OCI-M1 (cell line): Measurements from ENCODE around the gene ULK4.
"Not testable (repeated sequence)": the region's sequence is repeated elsewhere in the genome, so short reads cannot be mapped to it uniquely, and the experiment has no call there.

Source experiments
- DNase-seq: peaks from one replicate; lab custom pipeline; 2025; lab: John Stamatoyannopoulos, UW

Gene ULK4

DNA sequence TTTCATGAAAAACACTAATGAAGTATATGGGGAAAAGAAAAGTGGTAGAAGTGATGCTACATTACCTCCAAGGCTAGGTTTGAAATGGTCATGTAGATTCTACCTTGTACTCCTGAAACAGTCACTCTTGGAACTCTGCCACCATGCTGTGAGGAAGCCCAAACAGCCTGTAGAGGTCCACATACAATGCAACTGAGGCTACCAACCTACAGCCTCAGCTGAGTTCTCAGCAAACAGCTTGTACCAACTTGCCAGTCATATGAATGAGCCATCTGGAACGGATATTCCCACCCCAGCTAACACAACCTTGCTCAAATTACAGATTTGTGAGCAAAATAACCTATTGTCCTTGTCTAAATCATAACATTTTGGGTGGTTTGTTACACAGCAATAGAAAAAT is 193.5 kb downstream of the ULK4 start:
- no peak for DNase-seq

DNA sequence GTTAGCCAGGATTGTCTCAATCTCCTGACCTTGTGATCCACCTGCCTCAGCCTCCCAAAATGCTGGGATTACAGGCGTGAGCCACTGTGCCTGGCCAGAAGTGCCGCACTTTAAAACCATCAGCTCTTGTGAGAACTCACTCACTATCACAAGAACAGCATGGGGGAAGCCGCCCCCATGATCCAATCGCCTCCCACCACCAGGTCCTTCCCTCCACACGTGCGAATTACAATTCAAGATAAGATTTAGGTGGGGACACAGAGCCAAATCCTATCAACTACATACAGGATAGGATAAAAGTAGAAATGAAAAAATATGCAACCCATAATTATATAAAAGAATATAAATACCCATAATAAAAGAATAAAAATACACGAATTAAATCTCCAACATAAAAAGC is 199.0 kb downstream of the ULK4 start:
- not testable (repeated sequence) for DNase-seq

DNA sequence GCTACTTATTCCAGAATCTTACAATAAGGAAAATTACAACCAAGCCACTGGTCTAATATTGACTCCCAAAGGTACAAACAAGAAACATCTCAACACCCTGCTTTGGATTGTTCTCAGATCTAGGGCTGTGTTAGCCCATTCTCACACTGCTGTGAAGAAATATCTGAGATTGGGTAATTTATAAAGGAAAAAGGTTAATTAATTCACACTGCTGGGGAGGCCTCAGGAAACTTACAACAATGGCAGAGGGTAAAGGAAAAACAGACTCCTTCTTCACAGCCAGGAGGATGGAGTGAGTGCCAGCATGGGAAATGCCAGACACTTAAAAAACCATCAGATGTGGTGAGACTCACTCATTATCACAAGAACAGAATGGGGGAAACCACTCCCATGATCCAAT is 208.3 kb downstream of the ULK4 start:
- no peak for DNase-seq

DNA sequence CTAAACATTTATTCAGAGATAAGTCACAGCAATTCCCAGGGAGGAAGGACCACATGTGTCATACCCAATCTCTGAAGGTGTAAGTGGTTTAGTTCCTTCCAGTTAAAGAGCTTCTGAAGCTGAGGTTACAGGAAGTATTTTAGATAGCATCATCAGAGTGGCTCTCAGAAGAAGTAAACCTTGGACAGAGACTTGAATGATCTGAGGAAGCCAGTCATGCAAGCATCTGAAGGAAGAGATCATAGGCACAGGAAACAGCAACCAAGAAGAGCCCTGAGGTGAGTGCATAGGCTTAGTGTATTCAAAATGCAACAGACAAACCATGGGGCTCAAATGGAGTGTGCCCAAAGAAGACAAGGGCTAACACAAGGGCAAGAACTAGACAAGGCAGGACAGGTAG is 210.3 kb downstream of the ULK4 start:
- no peak for DNase-seq

DNA sequence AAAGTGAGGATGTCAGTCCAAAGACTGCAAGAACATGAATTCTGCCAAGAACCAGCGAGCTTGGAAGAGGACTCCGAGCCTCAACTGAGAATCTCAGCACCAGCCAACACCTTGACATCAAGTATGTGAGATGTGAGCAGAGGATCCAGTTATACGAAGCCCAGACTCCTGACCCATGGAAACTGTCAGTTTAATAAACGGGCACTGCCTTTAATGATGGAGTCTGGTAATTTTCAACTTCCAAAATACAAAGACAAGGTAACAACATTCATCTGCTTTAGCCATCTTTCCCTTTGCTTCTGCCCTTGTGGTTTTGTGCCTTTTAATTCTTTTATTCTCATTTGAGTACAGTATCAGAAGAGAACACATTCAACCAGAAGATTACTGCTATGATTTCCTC is 211.9 kb downstream of the ULK4 start:
- no peak for DNase-seq

DNA sequence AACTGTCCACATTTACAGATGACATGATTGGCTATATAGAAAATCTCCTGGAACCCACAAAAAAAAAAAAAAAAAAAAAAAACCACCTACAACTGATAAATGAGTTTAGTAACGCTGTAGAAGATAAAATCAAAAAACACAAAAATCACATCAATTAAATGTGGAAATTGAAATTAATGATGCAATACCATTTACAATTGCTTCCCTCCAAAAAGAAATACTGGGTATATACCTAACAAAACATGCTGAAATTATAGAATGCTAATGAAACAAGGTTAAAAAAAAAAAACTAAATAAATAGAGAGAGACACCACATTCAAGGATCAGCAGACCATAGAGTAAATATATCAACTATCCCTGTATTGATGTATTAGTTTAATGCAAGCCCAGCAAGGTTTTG is 215.7 kb downstream of the ULK4 start:
- no peak for DNase-seq

DNA sequence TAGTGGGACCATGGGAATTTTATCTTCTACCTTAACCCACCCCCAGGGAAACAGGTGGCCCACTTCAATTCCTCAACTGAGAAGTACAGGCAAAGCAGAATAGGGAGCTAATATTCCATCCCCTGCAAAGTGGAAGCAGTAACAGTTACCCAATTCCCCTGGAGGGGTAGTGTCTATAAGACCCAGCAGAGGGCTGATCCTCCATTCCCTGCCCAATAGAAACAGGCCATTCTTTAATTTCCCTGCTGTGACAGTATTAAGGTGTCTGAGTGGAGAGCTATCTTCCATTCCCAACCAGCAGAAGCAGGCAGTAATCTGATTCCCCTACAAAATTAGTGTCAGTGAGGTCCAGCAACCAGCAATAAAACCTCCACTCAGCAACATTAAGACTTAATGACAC is 219.8 kb downstream of the ULK4 start:
- DNase-seq: no peak

DNA sequence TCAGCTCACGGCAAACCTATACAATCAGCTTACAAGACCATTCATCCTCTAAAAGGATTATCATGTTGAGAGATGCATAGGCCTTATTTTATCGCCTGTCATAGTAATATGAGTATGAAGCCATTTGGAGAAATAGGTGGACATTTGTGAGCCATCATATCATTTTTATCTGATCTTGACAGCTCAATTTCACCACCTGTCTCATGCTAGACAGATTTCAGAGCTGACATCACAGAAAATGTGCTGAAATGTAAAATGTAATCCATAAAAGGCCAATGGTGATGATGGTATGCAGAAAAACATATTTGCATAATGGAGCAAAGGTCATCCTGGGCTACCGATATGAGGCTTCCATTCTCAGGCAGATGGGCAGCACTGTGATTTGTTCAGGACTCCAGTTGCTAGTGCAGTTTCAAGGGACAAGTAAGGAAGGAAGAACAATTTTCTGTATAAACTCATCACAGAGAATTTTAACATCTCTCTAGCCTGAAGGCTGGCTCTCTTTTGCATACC is 221.5 kb downstream of the ULK4 start:
- no peak for DNase-seq

DNA sequence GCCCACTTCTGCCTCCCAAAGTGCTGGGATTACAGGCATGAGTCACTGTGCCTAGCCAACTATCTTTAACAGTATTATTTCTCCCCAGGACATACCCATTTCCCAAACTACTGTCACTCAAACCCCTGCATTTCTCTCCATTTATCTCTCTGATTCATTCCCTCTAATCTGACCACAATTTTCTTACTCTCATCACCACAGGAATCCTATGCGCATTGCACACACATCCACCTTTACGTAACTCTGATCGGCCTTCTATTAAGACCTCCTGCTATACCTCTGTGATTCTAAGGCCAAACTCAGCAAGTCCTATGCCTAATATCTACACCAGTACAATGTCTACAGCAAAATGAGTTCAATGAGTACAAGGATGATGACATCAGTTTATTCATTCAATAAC is 235.0 kb downstream of the ULK4 start:
- DNase-seq: no peak

DNA sequence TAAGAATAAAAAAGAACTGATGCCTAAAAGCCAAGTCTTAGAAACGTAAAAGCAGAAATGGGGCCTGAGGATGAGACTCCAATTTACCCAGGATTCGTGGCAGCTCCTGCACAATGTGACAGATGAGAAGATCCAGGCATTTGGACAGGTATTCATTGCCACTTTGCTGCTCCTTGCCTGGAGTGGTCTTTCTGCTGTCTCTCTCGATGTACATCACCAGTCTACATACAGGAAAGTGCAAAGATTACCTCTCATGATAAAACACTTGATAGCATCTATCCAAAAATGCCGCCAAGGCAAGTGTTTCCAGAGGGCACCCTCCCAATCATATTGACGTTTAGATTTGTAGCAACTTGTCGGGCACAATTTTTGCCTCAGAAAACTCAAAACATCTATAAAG is 244.3 kb downstream of the ULK4 start:
- no peak for DNase-seq

DNA sequence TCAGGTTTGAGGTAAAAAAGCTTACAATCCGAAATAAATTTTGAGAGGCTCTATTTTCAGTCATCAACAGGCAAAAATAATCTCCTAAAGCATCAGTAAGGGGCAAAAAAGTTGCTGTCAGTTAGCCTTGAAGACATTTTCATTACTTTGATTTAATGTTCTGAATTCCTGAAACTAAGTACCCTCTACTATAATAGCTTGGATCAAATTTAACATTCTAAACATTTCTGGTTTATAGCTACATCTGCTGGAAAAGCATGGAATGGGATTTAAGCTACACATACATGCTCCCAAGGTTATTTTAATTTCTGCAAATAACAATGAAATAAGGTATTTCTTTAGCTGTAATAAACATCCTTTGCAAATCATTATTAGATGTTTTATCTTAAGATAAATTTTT is 245.4 kb downstream of the ULK4 start:
- peak; percentile 13 for DNase-seq

DNA sequence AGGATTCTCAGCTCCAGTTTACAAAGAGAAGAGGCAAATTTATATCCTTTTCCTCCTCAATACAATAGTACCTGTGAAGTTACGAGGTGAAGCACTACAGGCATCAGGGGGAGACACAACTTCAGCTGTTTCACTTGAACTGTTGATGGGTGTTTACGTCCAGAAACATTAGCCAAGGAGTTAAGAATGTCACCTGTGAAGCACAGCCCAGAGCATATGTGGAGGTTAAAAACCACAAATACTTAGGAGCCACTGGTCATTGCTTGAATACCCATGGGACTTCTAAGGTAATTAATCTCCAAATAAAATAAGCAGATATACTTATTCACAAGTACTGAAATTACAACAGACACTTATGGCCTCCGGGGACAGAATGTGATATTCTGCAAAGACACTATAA is 246.5 kb downstream of the ULK4 start:
- DNase-seq: no peak

DNA sequence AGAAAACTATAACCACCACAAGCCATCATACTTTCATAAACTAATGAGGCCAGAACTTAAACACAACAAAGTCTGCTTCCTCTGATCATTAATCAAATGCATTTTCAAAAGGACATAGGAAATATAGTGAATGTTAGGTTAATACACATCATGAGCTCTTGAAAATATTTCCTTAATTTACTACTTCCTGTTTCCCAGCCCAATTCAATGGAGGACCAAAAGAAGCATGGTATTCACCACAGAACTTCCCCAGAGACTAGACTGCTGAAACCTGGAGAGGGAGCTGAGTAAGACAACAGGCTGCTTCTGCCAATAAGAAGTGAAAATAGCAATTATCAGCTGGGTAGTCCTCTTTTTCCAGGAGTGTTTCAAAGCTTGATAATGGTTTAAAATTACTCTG is 250.3 kb downstream of the ULK4 start:
- DNase-seq: peak; percentile 21

DNA sequence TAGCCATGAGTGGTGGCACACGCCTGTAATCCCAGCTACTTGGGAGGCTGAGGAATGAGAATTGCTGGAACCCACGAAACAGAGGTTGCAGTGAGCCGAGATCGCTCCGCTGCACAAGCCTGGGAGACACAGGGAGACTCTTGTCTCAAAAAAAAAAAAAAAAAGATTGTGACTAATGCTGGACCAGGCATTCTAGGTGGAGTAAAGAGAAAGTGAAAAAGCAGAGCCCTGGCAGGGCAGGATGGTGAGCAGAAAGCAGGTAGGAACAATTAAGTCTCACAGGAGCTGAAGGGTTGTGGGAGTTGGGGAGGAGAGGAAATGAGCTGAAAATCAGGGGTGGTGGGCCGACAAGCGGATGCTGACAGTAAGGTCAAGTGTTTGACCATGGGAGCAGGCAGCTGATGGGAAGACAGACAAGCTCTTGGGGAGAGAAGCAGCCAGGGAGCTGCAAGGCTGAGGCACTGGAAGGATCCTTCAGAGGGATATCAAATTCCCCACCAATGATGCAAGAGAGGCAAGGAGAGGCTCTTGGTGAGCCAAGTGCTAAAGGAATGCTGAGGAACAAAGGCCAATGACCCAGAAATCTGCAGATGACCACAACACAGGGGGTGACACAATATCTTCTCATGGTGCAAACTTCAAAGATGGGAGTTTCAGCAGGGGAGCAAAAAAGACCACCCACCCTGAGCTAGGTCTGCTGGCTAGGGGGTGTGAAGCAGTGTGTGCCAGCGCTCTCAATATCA is 251.1 kb downstream of the ULK4 start:
- DNase-seq: no peak

DNA sequence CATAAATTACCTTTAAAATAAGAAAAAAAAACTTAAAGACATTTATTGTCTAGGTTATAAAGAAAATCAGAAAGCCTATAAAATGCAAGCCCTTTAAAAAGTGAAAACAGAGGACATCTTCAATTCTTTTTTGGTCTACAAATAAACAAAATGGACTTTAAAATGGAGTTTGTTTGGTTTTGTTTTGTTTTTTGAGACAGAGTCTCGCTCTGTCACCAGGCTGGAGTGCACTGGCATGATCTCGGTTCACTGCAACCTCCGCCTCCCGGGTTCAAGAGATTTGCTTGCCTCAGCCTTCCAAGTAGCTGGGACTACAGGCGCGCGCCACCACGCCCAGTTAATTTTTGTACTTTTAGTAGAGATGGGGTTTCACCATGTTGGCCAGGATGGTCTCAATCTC is 252.7 kb downstream of the ULK4 start:
- not testable (repeated sequence) for DNase-seq

DNA sequence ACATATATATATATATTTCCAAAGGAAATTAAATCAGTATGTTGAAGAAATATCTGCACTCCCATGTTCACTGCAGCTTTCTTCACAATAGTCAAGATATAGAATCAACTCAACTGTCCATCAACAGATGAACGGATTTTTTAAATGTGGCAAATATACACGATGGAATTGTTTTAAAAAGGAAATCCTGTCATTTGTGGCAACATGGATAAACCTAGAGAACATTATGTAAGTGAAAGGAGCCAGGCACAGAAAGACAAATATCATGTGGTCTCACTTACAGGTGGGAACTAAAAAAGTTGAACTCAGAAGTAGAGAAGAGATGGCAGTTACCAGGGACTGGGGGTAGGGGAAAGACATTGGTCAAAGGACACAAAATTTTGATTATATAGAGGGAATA is 253.7 kb downstream of the ULK4 start:
- DNase-seq: no peak

DNA sequence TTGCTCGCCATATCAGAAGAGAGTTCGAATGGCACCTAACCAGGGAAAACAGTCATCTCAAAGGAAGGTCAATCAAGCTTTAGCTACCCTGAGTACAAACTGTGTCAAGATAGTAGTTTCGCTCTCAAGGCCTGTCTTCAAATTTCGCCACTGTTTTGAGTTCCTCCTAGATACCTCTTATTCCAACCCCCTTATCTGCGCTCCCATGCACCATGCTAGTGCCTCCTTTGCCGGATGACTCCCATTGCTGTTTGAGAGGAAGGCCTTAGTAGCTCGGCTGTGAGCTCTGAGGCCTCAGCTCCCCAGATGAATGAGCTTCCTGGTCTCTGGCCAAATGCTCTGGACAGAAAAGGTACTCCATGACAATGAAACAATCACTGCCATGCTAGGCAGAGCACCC is 256.0 kb downstream of the ULK4 start:
- no peak for DNase-seq

DNA sequence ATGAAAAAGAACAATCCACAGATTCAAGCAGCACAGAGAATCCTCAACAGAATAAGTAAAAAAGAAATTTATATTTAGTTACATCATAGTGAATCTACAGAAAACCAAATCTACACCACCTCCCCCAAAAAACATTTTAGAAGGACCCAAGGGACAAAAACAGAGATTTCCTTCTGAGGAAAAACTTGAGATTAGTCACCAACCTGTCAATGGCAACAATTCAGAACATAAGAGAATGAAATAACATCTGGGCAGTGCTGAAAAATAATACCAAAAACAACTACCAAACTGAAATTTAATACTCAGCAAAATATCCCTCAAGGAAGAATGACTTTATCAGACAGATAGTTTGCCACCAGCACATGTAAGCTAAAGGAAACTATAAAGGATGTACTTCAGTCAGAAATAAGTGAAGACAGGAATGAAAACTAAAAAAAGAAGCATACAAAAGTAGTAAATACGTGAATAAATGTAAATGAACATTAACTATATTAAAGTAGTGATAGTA is 260.7 kb downstream of the ULK4 start:
- no peak for DNase-seq

DNA sequence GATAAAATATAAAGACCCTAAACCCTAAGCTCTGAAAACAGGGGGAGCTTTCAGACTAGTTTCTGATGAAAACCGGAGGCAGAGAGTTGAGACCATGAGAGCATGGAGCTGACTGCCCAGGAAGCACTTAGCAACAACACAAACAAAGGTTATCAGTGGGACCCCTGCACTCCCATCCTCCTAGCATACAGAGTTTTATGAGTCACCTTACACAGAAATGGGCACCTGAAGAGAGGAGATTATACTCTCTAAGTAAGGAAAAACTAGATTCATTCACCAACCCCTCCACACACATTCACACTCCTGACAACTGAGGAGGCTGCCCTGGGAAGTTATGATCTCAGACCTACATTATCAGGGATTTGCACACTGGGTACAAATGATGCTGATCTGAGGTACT is 261.7 kb downstream of the ULK4 start:
- no peak for DNase-seq

DNA sequence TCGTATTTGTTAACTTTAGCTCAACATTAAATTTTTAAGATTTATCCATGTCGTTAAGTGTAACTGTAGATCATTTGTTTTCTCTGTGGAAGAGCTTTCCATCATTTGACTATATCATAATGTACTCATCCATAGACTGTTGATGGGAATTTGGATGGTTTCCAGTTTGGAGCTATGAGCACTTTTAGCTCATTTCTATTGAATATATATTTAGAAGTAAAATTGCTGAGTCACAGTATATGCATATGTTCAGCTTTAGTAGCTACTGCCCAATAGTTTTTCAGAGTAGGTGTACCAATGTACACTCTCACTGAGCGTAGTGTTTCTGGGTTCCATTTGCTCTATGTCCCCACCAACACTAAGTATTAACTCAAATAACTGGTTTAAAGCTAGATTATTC is 263.0 kb downstream of the ULK4 start:
- no peak for DNase-seq

DNA sequence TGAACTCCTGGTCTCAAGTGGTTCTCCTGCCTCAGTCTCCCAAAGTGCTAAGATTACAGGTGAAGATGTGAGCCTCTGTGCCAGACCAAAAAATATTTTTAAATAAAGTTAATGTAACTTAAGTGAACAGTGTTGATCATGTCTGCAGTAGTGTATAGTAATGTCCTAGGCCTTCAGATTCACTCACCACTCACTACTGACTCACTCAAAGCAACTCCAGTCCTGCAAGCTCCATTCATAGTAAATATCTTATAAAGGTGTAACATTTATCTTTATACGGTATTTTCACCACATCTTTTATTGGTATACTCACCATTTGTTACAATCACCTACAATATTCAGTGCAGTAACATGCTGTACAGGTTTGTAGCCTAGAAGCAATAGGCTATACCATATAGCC is 264.2 kb downstream of the ULK4 start:
- no peak for DNase-seq

DNA sequence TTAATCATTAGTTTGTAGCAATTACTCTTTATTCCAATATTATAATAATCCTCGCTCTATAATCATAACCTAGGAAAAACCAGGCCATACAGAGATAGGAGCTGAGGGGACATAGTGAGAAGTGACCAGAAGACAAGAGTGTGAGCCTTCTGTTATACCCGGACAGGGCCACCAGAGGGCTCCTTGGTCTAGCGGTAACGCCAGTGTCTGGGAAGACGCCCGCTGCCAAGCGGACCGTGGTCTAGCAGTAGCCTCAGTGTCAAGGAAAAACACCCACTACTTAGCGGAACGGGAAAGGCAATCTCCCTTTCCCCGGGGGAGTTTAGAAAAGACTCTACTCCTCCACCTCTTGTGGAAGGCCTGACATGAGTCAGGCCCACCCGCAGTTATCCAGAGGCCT is 266.1 kb downstream of the ULK4 start:
- DNase-seq: peak; percentile 10

DNA sequence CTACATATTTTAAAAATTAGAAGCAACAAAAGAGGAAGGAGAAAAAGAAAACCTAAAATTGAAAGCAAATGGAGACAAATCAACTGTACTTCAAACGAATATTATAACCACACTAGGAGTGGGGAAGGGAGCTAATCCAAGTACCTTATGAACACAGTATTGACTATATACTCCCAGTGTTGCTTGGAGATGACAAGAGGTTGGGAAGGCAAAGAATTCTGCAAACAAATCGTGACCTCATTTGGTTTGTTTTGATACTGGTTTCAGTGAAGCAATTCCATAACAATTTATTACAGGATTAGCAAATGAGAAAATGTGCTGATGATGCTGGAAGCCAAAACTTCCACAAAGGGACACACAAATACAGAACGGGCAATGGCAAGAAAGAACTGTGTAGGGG is 268.1 kb downstream of the ULK4 start:
- no peak for DNase-seq
